ENCODE data around the gene PDZD4. TPM values are rescaled to one million over a fixed set of nuclear protein-coding genes. Genes with fewer than 3 reads are reported as not detected.

Gene PDZD4
- total RNA-seq, 1 donor from 2014 or later = 23.2 TPM

DNA sequence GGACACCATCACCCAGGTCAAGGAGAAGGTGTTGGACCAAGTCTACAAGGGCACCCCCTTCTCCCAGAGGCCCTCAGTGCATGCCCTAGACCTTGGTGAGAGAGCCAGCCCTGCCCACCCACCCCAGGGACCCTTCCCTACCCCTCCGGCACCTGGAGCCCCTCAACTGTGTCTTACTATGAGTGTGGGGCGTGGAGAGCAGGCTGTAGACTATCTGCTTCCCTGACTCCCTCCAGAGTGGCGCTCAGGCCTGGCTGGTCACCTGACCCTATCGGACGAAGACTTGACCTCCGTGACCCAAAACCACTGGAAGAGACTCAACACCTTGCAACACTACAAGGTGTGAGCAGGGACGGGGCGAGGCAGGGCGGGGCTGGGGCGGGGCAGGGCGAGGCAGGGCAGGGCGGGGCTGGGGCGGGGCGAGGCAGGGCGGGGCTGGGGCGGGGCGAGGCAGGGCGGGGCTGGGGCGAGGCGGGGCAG lies 54.2 kb downstream of the PDZD4 start:
- Histone ChIP-seq H3K4me3 (no peak overlapping the region), H3K36me3 (peaks cover 0 to 13% of the 10 kb centered on the region in 2 donors), H3K9me3 (no peaks in the 10 kb centered on the region), H3K4me1 (no peaks in the 10 kb centered on the region), H3K27ac (no peak overlapping the region), H3K27me3 (no peaks in the 10 kb centered on the region)
- intact Hi-C loops (cut with DNase I) = no loop called here
- DNase-seq (ENCODE audit: low spot score in 2 of 2) = no peak
- TF ChIP-seq, protein P1, sequence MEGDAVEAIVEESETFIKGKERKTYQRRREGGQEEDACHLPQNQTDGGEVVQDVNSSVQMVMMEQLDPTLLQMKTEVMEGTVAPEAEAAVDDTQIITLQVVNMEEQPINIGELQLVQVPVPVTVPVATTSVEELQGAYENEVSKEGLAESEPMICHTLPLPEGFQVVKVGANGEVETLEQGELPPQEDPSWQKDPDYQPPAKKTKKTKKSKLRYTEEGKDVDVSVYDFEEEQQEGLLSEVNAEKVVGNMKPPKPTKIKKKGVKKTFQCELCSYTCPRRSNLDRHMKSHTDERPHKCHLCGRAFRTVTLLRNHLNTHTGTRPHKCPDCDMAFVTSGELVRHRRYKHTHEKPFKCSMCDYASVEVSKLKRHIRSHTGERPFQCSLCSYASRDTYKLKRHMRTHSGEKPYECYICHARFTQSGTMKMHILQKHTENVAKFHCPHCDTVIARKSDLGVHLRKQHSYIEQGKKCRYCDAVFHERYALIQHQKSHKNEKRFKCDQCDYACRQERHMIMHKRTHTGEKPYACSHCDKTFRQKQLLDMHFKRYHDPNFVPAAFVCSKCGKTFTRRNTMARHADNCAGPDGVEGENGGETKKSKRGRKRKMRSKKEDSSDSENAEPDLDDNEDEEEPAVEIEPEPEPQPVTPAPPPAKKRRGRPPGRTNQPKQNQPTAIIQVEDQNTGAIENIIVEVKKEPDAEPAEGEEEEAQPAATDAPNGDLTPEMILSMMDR (IDR thresholded peaks at IDR 0.05) = no peak

DNA sequence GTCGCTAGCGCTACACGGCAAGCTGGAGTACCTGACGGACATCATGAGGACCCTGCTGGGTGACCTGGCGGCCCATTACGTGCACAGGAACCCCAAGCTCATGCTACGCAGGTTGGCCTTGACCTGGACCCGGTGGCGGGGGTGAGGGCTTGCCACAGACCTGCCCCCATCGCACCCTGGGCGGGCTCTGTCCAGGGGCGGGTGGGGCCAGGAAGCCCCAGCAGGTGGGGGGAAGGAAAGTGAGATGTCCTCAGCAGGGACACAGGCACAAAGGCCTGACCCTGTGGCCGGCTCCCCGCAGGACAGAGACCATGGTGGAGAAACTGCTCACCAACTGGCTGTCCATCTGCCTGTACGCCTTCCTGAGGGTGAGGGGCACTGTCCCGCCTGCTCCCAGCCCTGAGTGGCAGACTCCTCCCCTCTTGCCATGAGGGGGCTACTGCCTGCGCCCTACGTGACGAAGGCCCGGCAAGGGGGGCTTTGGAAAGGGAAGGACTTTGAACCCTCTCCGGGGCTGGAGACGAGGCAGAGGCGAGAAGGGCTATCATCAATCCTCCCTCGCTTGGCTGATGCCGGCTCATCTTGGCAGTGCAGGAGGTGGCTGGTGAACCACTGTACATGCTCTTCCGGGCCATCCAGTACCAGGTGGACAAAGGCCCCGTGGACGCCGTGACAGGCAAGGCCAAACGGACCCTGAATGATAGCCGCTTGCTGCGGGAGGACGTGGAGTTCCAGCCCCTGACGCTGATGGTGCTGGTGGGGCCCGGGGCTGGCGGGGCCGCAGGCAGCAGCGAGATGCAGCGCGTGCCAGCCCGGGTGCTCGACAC lies 54.8 kb downstream of the PDZD4 start:
- Histone ChIP-seq H3K36me3 (peaks cover under 1 to 19% of the 10 kb centered on the region in 2 donors), H3K27ac (no peak overlapping the region), H3K27me3 (no peaks in the 10 kb centered on the region), H3K4me1 (no peaks in the 10 kb centered on the region), H3K4me3 (no peak overlapping the region), H3K9me3 (no peaks in the 10 kb centered on the region)
- DNase-seq (ENCODE audit: low spot score in 2 of 2) = no peak
- intact Hi-C loops (cut with DNase I) = no loop called here
- TF ChIP-seq, protein P1 (IDR thresholded peaks at IDR 0.05) = no peak

DNA sequence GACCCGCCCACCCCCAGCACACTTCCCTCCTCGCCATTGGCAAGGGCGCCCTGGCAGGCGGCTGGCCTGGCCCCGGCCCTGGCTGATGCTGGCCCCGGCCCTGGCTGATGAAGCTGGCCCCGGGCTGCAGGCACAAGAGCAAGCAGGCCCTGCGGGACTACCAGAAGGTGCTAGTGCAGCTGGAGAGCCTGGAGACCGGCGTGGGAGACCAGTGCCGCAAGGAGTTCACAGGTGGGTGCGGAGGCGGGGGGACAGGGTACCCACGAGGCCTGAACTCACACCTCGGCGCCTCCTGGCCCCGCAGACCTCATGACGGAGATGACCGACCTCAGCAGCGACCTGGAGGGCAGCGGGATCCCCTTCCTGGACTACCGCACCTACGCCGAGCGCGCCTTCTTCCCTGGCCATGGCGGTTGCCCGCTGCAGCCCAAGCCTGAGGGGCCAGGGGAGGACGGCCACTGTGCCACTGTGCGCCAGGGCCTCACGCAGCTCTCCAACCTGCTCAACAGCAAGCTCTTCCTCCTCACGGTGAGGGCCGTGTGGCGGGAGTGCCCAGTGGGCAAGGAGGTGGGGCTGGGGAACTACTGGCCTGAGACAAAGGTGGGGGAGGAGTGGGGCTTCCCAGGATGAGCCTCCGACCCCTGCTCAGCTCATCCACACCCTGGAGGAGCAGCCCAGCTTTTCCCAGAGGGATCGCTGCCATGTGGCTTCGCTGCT lies 55.6 kb downstream of the PDZD4 start:
- TF ChIP-seq, protein P1 (IDR thresholded peaks at IDR 0.05) = no peak
- no peak for DNase-seq (ENCODE audit: low spot score in 2 of 2)
- intact Hi-C loops (cut with DNase I) = no loop called here
- no peaks in the 10 kb centered on the region for H3K4me1 ChIP-seq
- H3K27ac ChIP-seq = no peak overlapping the region
- peaks cover 5 to 21% of the 10 kb centered on the region in 2 donors for H3K36me3 ChIP-seq
- no peaks in the 10 kb centered on the region for H3K9me3 ChIP-seq
- H3K27me3 ChIP-seq = no peaks in the 10 kb centered on the region
- H3K4me3 ChIP-seq = no peak overlapping the region

DNA sequence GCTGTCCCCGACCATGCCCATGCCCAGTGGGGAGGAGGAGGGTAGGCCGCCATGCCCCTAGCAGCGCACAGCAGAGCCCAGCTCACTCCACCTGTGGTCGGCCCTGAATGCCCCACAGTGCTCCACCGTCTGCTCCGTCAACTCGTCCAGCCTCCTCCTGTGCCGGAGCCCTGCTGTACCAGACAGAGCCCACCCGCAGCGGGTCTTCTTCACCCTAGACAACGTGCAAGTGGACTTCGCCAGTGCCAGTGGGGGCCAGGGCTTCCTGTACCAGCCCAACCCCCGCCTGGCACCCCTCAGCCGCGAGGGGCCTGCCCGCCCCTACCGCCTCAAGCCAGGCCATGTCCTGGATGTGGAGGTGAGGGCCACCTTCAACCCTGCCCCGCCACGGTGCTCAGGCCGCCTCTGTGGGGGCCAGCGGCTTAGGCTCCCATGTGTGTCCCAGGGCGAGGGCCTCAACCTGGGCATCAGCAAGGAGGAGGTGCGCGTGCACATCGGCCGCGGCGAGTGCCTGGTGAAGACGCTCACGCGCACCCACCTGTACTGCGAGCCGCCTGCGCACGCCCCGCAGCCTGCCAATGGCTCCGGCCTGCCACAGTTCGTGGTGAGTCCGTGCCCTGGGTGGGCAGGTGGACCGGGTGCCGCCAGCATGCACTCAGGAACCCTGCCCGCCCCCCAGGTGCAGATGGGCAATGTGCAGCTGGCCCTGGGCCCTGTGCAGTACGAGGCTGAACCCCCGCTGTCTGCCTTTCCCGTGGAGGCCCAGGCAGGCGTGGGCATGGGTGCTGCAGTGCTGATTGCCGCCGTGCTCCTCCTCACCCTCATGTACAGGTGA lies 56.4 kb downstream of the PDZD4 start:
- Histone ChIP-seq H3K4me3 (no peak overlapping the region), H3K36me3 (peaks cover 5 to 21% of the 10 kb centered on the region in 2 donors), H3K9me3 (no peaks in the 10 kb centered on the region), H3K4me1 (no peaks in the 10 kb centered on the region), H3K27me3 (no peaks in the 10 kb centered on the region), H3K27ac (no peak overlapping the region)
- no peak for DNase-seq (ENCODE audit: low spot score in 2 of 2)
- intact Hi-C loops (cut with DNase I) = no loop called here
- TF ChIP-seq, protein P1 (IDR thresholded peaks at IDR 0.05) = no peak

DNA sequence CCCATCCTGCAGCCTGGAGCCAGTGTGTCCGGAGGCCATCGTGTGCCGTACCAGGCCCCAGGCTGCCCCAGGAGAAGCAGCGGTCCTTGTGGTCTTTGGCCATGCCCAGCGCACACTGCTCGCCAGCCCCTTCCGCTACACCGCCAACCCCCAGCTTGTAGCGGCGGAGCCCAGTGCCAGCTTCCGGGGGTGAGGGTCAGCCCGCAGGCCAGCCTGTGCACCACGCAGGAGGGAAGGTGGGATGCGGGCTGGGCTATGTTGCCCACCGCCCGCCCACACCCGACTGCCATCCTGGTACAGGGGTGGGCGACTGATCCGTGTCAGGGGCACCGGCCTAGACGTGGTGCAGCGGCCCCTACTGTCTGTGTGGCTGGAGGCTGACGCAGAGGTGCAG lies 57.1 kb downstream of the PDZD4 start:
- TF ChIP-seq, protein P1 (IDR thresholded peaks at IDR 0.05) = no peak
- Histone ChIP-seq H3K4me3 (no peak overlapping the region), H3K27ac (no peak overlapping the region), H3K4me1 (no peaks in the 10 kb centered on the region), H3K9me3 (no peaks in the 10 kb centered on the region), H3K27me3 (no peaks in the 10 kb centered on the region), H3K36me3 (peaks cover 5 to 21% of the 10 kb centered on the region in 2 donors)
- DNase-seq (ENCODE audit: low spot score in 2 of 2) = no peak
- intact Hi-C loops (cut with DNase I) = no loop called here
